ENCODE results near the gene PAIP2. TPM values are rescaled to one million over a fixed set of nuclear protein-coding genes. Genes with fewer than 3 reads are reported as not detected.

The PAIP2 gene
- polyA plus RNA-seq, 1 of the 3 experiments (the other 2 are of a cell fraction): 73.2 TPM

DNA sequence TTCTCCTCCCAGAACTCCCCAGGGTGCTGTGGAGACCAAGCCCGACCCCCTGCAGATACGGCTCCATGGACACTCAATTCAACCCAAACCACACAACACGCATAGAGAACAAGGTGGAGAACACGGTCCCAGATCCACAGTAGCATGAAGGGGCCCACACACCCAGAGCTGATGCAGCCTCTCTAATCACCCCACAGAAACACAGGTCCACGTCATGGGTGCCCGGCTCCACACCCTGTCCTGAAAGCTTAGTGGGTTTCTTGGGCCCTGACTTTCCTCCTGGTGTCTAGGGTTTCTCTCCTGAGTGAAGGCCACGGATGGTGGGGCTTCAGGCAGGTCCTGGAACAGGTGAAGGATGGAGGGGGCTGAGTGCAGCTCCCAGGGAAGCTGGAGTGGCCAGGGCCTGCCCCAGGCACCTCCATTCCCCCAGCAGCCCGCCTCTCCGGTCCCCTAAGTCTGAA, 43.0 kb downstream of the PAIP2 start:
- ChIA-PET CTCF (interaction anchor here (1.2 kb wide), 1 partner anchor 129 kb away, joined by 3 read pairs; no protein-coding TSS in a partner anchor), POLR2A (no interaction called here)
- no peak for TF ChIP-seq YY1 (IDR thresholded peaks at IDR 0.05; ENCODE audit: low read depth)
- no peak for TF ChIP-seq POLR2AphosphoS5 (IDR thresholded peaks at IDR 0.05; ENCODE audit: low read depth, low read length)
- TF ChIP-seq FOXJ3 (CRISPR knock-in tag; IDR thresholded peaks at IDR 0.05): no peak
- no peak for TF ChIP-seq SIN3A (IDR thresholded peaks at IDR 0.05; ENCODE audit: borderline replicate concordance, low read depth, low read length)
- TF ChIP-seq USF1 (IDR thresholded peaks at IDR 0.05; ENCODE audit: borderline replicate concordance, low read depth): no peak
- no peak for TF ChIP-seq ZBTB33 (IDR thresholded peaks at IDR 0.05; ENCODE audit: borderline replicate concordance, low read depth)
- TF ChIP-seq PBX3 (IDR thresholded peaks at IDR 0.05): no peak
- TF ChIP-seq, protein P1, sequence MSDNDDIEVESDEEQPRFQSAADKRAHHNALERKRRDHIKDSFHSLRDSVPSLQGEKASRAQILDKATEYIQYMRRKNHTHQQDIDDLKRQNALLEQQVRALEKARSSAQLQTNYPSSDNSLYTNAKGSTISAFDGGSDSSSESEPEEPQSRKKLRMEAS (IDR thresholded peaks at IDR 0.05; ENCODE audit: low read depth): no peak
- TF ChIP-seq JUND (IDR thresholded peaks at IDR 0.05): no peak
- TF ChIP-seq CHD2 (IDR thresholded peaks at IDR 0.05; ENCODE audit: low read length, partially characterized antibody): no peak
- TF ChIP-seq GABPA (IDR thresholded peaks at IDR 0.05; ENCODE audit: low read depth): no peak
- no peak for TF ChIP-seq GATA2 (CRISPR knock-in tag; IDR thresholded peaks at IDR 0.05)
- TF ChIP-seq RAD21 (IDR thresholded peaks at IDR 0.05; ENCODE audit: low read length): no peak
- TF ChIP-seq NRF1 (IDR thresholded peaks at IDR 0.05; ENCODE audit: low read depth, low read length): no peak
- TF ChIP-seq, protein P2, sequence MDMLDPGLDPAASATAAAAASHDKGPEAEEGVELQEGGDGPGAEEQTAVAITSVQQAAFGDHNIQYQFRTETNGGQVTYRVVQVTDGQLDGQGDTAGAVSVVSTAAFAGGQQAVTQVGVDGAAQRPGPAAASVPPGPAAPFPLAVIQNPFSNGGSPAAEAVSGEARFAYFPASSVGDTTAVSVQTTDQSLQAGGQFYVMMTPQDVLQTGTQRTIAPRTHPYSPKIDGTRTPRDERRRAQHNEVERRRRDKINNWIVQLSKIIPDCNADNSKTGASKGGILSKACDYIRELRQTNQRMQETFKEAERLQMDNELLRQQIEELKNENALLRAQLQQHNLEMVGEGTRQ (IDR thresholded peaks at IDR 0.05; ENCODE audit: borderline replicate concordance, low read depth, low read length): no peak
- TF ChIP-seq REST (IDR thresholded peaks at IDR 0.05; ENCODE audit: low read depth, low read length): no peak
- no peak for TF ChIP-seq TEAD4 (IDR thresholded peaks at IDR 0.05; ENCODE audit: borderline replicate concordance, insufficient read depth)
- no peak overlapping the region for H3K27ac ChIP-seq (ENCODE audit: low read depth in 2 of 2, low read length in 1 of 2)
- H3K9me3 ChIP-seq: no peaks in the 10 kb centered on the region
- H2AFZ ChIP-seq (ENCODE audit: low read depth): no peak overlapping the region
- no peaks in the 10 kb centered on the region for H3K36me3 ChIP-seq (replicated peaks in 1 of 2; ENCODE audit: control insufficient read depth in 1 of 2, insufficient read depth in 2 of 2, low read length in 1 of 2)
- no peaks in the 10 kb centered on the region for H4K20me1 ChIP-seq (ENCODE audit: insufficient read depth)
- H3K9me2 ChIP-seq: no peaks in the 10 kb centered on the region
- no peak overlapping the region for H3K9ac ChIP-seq
- no peaks in the 10 kb centered on the region for H3K27me3 ChIP-seq (ENCODE audit: insufficient read depth)
- H3F3A ChIP-seq (replicated peaks; ENCODE audit: insufficient read depth): no peaks in the 10 kb centered on the region
- H3K79me2 ChIP-seq (ENCODE audit: insufficient read depth): no peaks in the 10 kb centered on the region
- no peak overlapping the region for H3K4me2 ChIP-seq
- H3K4me1 ChIP-seq (ENCODE audit: control insufficient read depth in 1 of 2, insufficient read depth in 2 of 2, low read depth in 1 of 2, low read length in 1 of 2): peaks cover 0 to 23% of the 10 kb centered on the region in 2 experiments; a peak in 1 of 4 replicates
- no peak overlapping the region for H3K4me3 ChIP-seq (ENCODE audit: low read depth in 2 of 2, low read length in 1 of 2)
- DNase-seq: no peak
- 90% methylated on average over 5 of the region's 9 CpGs for WGBS (ENCODE audit: low lambda C conversion rate)

Measured in SK-N-SH (cell line).